SK-N-DZ (cell line): ENCODE measurements around the gene PDX1.
A peak's percentile ranks its signal among the peaks of the same experiment; 100 is the strongest.

Experiments
- DNase-seq: peaks from one replicate; pipeline ENCODE4 v3.0.0-alpha.2; 2015; ENCODE audit warnings: low spot score

Gene PDX1

GRCh38 chr13:27922883-27923612 lies 3.2 kb downstream of the PDX1 start:
- no peak for DNase-seq

- no peak for DNase-seq
Observed at GRCh38 chr13:27923794-27924528, 4.2 kb downstream of the PDX1 start.

- no peak for DNase-seq
Observed at GRCh38 chr13:27924529-27925141, 4.8 kb downstream of the PDX1 start.

GRCh38 chr13:27925220-27925991 lies 5.6 kb downstream of the PDX1 start:
- DNase-seq, result no peak

GRCh38 chr13:27926644-27927434 lies 7.0 kb downstream of the PDX1 start:
- no peak for DNase-seq

- DNase-seq, result no peak
Observed at GRCh38 chr13:27927444-27928352, 7.9 kb downstream of the PDX1 start.

GRCh38 chr13:27928353-27928804 lies 8.6 kb downstream of the PDX1 start:
- DNase-seq, result no peak

GRCh38 chr13:27928805-27929753 lies 9.3 kb downstream of the PDX1 start:
- no peak for DNase-seq

GRCh38 chr13:27929868-27930267 lies 10.1 kb downstream of the PDX1 start:
- no peak for DNase-seq

GRCh38 chr13:27933118-27933517 lies 13.3 kb downstream of the PDX1 start:
- DNase-seq, result no peak

GRCh38 chr13:27933580-27934328 lies 14.0 kb downstream of the PDX1 start:
- DNase-seq, result no peak

GRCh38 chr13:27942972-27943371 lies 23.2 kb downstream of the PDX1 start:
- no peak for DNase-seq

GRCh38 chr13:27952876-27953675 lies 33.3 kb downstream of the PDX1 start:
- no peak for DNase-seq

- DNase-seq, result peak; percentile 22
Observed at GRCh38 chr13:27953676-27954405, 34.0 kb downstream of the PDX1 start.

GRCh38 chr13:27954406-27954851 lies 34.6 kb downstream of the PDX1 start:
- DNase-seq, result no peak

GRCh38 chr13:27955014-27955591 lies 35.3 kb downstream of the PDX1 start:
- no peak for DNase-seq
